Measurements from ENCODE around the gene GORAB.

GRCh38 chr1:170510163-170510562, 21.8 kb upstream of the GORAB start:
- TF ChIP-seq CTCF (IDR thresholded peaks at IDR 0.05; ENCODE audit: extremely low read depth in 1 of 2, insufficient read depth in 1 of 2, low read depth in 1 of 2, low read length in 2 of 2): no peak
- TF ChIP-seq GATA2 (IDR thresholded peaks at IDR 0.05; ENCODE audit: insufficient read depth, insufficient read length, low read depth, low read length): no peak
- no peak for TF ChIP-seq MYC (IDR thresholded peaks at IDR 0.05; ENCODE audit: low read depth, low read length)
- no peak for TF ChIP-seq POLR2A (IDR thresholded peaks at IDR 0.05; ENCODE audit: low read depth, low read length)
- no peak for TF ChIP-seq EZH2 (IDR thresholded peaks at IDR 0.05; ENCODE audit: borderline replicate concordance, low read depth, low read length, severe bottlenecking)
- TF ChIP-seq FOS (IDR thresholded peaks at IDR 0.05; ENCODE audit: borderline replicate concordance, insufficient read depth, low read length): no peak
- TF ChIP-seq POLR2AphosphoS5 (IDR thresholded peaks at IDR 0.05; ENCODE audit: insufficient read depth, low read depth, low read length): no peak

Data from endothelial cell of umbilical vein (primary cell).